HepG2 (cell line): ENCODE results near the gene TRIM66. TPM values are rescaled to one million over a fixed set of nuclear protein-coding genes. Genes with fewer than 3 reads are reported as not detected.
A peak's percentile ranks its signal among the peaks of the same experiment; 100 is the strongest.

Source experiments
- ATF6 ChIP-seq: sonication (generic); formaldehyde crosslinking; conservative IDR thresholded peaks from 2 replicates; pipeline ENCODE4 v1.4.0; 2020; ENCODE audit warnings: missing genetic modification reagents
- CERS6 ChIP-seq: sonication (generic); formaldehyde crosslinking; IDR thresholded peaks from 2 replicates; pipeline ENCODE4 v1.5.0; 2020; ENCODE audit warnings: missing genetic modification reagents
- HIVEP1 ChIP-seq: sonication (generic); formaldehyde crosslinking; IDR thresholded peaks from 2 replicates; pipeline ENCODE4 v1.4.0; 2020; ENCODE audit warnings: mild to moderate bottlenecking, missing genetic modification reagents
- IRF1 ChIP-seq: sonication (generic); formaldehyde crosslinking; IDR thresholded peaks from 2 replicates; pipeline ENCODE4 v1.4.0; 2020; ENCODE audit warnings: low read depth, mild to moderate bottlenecking, missing genetic modification reagents
- NFE2L1 ChIP-seq: sonication (generic); formaldehyde crosslinking; IDR thresholded peaks from 2 replicates; pipeline ENCODE4 v1.4.0; 2020; ENCODE audit warnings: missing genetic modification reagents, mild to moderate bottlenecking, borderline replicate concordance
- PHF20 ChIP-seq: sonication (generic); formaldehyde crosslinking; IDR thresholded peaks from 2 replicates; pipeline ENCODE4 v1.5.0; 2020; ENCODE audit warnings: mild to moderate bottlenecking, missing genetic modification reagents
- PHF5A ChIP-seq: IDR thresholded peaks from one replicate; pipeline ENCODE4 v1.6.1; 2018; ENCODE audit warnings: low read depth, missing genetic modification reagents; ENCODE audit not compliant: unreplicated experiment
- TBL1XR1 ChIP-seq: fragments of 150-350 bp; IDR thresholded peaks from 2 replicates; pipeline ENCODE4 v1.6.1; 2014; ENCODE audit warnings: borderline replicate concordance, low read length; ENCODE audit not compliant: partially characterized antibody
- ZBTB49 ChIP-seq: sonication (generic); formaldehyde crosslinking; IDR thresholded peaks from 2 replicates; pipeline ENCODE4 v1.4.0; 2020; ENCODE audit warnings: missing genetic modification reagents, borderline replicate concordance
- ZFP82 ChIP-seq: sonication (generic); formaldehyde crosslinking; IDR thresholded peaks from 2 replicates; pipeline ENCODE4 v1.5.1; 2020; ENCODE audit warnings: mild to moderate bottlenecking, missing genetic modification reagents, borderline replicate concordance
- ZNF614 ChIP-seq: IDR thresholded peaks from 2 replicates; pipeline ENCODE4 v1.6.1; 2018; ENCODE audit warnings: missing biosample characterization, missing genetic modification reagents, inconsistent platforms, borderline replicate concordance
- ZNF891 ChIP-seq: sonication (generic); formaldehyde crosslinking; IDR thresholded peaks from 2 replicates; pipeline ENCODE4 v1.5.0; 2020; ENCODE audit warnings: mild to moderate bottlenecking, missing genetic modification reagents
- ZSCAN29 ChIP-seq: sonication (generic); formaldehyde crosslinking; conservative IDR thresholded peaks from 2 replicates; pipeline ENCODE4 v1.4.0; 2020; ENCODE audit warnings: mild to moderate bottlenecking, missing genetic modification reagents
- polyA plus RNA-seq, 8 experiments: library from polyadenylated mRNA; depleted of rRNA in 3 of 8; stranded (reverse) in 7 of 8; unstranded in 1 of 8; fragments of >200 nt; fragmentation: Illumina TruSeq in 4 of 8; extraction: Trizol in 4 of 8; gene quantifications; 2 replicates each; pipeline versions ENCODE4 v1.2.1 to v1.2.3, GENCODE V29; 2011 to 2016; ENCODE audit warnings: low read depth in 4 of 8, missing spikeins in 1 of 8, mixed read lengths in 1 of 8; ENCODE audit not compliant: insufficient read depth in 1 of 8
- total RNA-seq, 5 experiments: library from RNA; depleted of rRNA; stranded (reverse); fragments of >200 nt; fragmentation: Illumina TruSeq; extraction: Trizol; gene quantifications; 2 replicates each; pipeline ENCODE4 v1.2.3, GENCODE V29; 2016; ENCODE audit warnings: low read depth in 1 of 5

The TRIM66 gene
- total and polyA plus RNA-seq, 2 of the 13 experiments (the other 11 are each of a cell fraction or from before 2014, with no cell fraction given): 4.9 to 6.1 TPM

- TF ChIP-seq ATF6 (0 out of 2 replicates have a peak, but pooled peaks have one; percentile 56), PHF5A (CRISPR knock-in tag) (peak; percentile 96), CERS6 (CRISPR knock-in tag) (no peak), ZSCAN29 (CRISPR knock-in tag) (0 out of 2 replicates have a peak, but pooled peaks have one; percentile 86), ZNF614 (CRISPR knock-in tag) (peak; percentile 88), ZFP82 (CRISPR knock-in tag) (no peak), IRF1 (CRISPR knock-in tag) (no peak), ZNF891 (CRISPR knock-in tag) (peak; percentile 41; the same call in 1 of the 2 replicates), HIVEP1 (peak; percentile 88), ZBTB49 (CRISPR knock-in tag) (no peak), TBL1XR1 (peak; percentile 55), NFE2L1 (CRISPR knock-in tag) (0 out of 2 replicates have a peak, but pooled peaks have one; percentile 11), PHF20 (CRISPR knock-in tag) (peak; percentile 96)
Measured at GRCh38 chr11:8688414-8689362, 6.2 kb upstream of the TRIM66 start (continued).
